ENCODE measurements around the gene SFMBT2.

DNA sequence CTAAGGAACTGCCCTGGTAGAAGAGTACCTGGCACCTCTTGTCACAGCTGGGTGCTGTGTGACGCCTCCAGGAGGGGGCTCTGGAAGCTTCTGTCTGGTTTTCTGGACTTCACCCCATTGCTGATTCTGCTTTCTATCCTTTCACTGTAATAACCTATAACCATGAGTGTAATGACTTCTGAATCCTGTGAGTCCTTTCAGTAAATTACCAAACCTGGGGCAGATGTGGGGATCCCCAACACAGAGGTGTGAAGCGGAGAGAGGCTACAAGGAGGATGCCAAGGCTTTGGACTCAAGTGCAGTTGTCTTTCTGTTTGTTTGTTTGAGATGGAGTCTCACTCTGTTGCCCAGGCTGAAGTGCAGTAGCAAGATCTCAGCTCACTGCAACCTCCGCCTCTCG, 143.7 kb downstream of the SFMBT2 start:
- TF ChIP-seq, protein P1, sequence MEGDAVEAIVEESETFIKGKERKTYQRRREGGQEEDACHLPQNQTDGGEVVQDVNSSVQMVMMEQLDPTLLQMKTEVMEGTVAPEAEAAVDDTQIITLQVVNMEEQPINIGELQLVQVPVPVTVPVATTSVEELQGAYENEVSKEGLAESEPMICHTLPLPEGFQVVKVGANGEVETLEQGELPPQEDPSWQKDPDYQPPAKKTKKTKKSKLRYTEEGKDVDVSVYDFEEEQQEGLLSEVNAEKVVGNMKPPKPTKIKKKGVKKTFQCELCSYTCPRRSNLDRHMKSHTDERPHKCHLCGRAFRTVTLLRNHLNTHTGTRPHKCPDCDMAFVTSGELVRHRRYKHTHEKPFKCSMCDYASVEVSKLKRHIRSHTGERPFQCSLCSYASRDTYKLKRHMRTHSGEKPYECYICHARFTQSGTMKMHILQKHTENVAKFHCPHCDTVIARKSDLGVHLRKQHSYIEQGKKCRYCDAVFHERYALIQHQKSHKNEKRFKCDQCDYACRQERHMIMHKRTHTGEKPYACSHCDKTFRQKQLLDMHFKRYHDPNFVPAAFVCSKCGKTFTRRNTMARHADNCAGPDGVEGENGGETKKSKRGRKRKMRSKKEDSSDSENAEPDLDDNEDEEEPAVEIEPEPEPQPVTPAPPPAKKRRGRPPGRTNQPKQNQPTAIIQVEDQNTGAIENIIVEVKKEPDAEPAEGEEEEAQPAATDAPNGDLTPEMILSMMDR (IDR thresholded peaks at IDR 0.05): no peak
- TF ChIP-seq POLR2A (IDR thresholded peaks at IDR 0.05): no peak
